IMR-90 (cell line): ENCODE results near the gene GAMT. TPM values are rescaled to one million over a fixed set of nuclear protein-coding genes. Genes with fewer than 3 reads are reported as not detected.

Experiments
- ATAC-seq: fragments of 200-7000 bp; cut with Tn5 transposase; 2 replicates; pipeline ENCODE4 v1.9.1; 2020; ENCODE audit warnings: low read depth, mild to moderate bottlenecking, moderate library complexity
- BruUV-seq: library from RNA; stranded (reverse); fragments of 400-500 nt; replicated peaks from 2 replicates; lab custom pipeline; 2021; lab: Mats Ljungman, UMichigan
- CTCF ChIA-PET: fragments of 300-600 bp; formaldehyde crosslinking; extraction: SDS; loops from one replicate; lab custom pipeline; 2021; ENCODE audit warnings: antibody characterized with exemption; lab: Yijun Ruan, JAX
- POLR2A ChIA-PET: fragments of 300-600 bp; sonication (Branson Sonifier 250); formaldehyde crosslinking; loops from one replicate; lab custom pipeline; 2022; ENCODE audit warnings: antibody characterized with exemption; ENCODE audit not compliant: unreplicated experiment; lab: Charles Lee
- DNase-seq: peaks from one replicate; pipeline ENCODE4 v3.0.0; 2013
- H2AFZ ChIP-seq: replicated peaks from 2 replicates; pipeline ENCODE3; 2013; ENCODE audit warnings: low read length, mild to moderate bottlenecking; ENCODE audit not compliant: poor library complexity
- H2AK5ac ChIP-seq: 2 replicates; pipeline ENCODE4 v1.6.1; 2013; ENCODE audit warnings: low read depth, low read length, inconsistent platforms
- H2AK9ac ChIP-seq: replicated peaks from 2 replicates; pipeline ENCODE3; 2013; ENCODE audit warnings: mild to moderate bottlenecking, low read depth, low read length, moderate library complexity; ENCODE audit not compliant: poor library complexity
- H2BK120ac ChIP-seq: 2 replicates; pipeline ENCODE4 v1.6.1; 2013; ENCODE audit warnings: low read depth, low read length, inconsistent platforms
- H2BK15ac ChIP-seq: 3 replicates; pipeline ENCODE4 v1.6.1; 2013; ENCODE audit warnings: low read depth, low read length, inconsistent platforms
- H2BK20ac ChIP-seq: 2 replicates; pipeline ENCODE4 v1.6.1; 2013; ENCODE audit warnings: low read depth, mild to moderate bottlenecking, inconsistent platforms, low read length, moderate library complexity
- H2BK5ac ChIP-seq: 2 replicates; pipeline ENCODE4 v1.6.1; 2013; ENCODE audit warnings: mild to moderate bottlenecking, low read depth, low read length, inconsistent platforms; ENCODE audit not compliant: poor library complexity, severe bottlenecking
- H3K14ac ChIP-seq: replicated peaks from 2 replicates; pipeline ENCODE4 v1.6.1; 2013; ENCODE audit warnings: low read depth, low read length, inconsistent platforms
- H3K18ac ChIP-seq: 2 replicates; pipeline ENCODE4 v1.6.1; 2013; ENCODE audit warnings: low read depth, low read length, control low read depth
- H3K23ac ChIP-seq: 2 replicates; pipeline ENCODE4 v1.6.1; 2013; ENCODE audit warnings: low read depth, low read length, inconsistent platforms
- H3K27ac ChIP-seq: 2 replicates; pipeline ENCODE4 v1.5.1; 2013; ENCODE audit warnings: mild to moderate bottlenecking, control low read depth, low read length; ENCODE audit not compliant: insufficient read depth
- H3K27me3 ChIP-seq: 2 replicates; pipeline ENCODE4 v1.6.1; 2013; ENCODE audit warnings: low read length; ENCODE audit not compliant: control insufficient read depth, insufficient read depth
- H3K36me3 ChIP-seq: 2 replicates; pipeline ENCODE4 v1.6.1; 2013; ENCODE audit warnings: low read length, mixed read lengths; ENCODE audit not compliant: control insufficient read depth, insufficient read depth
- H3K4ac ChIP-seq: 2 replicates; pipeline ENCODE4 v1.6.1; 2013; ENCODE audit warnings: low read depth, low read length, inconsistent platforms
- H3K4me1 ChIP-seq: 2 replicates; pipeline ENCODE4 v1.6.1; 2013; ENCODE audit warnings: low read length, mixed read lengths; ENCODE audit not compliant: control insufficient read depth, insufficient read depth
- H3K4me2 ChIP-seq: 2 replicates; pipeline ENCODE4 v1.6.1; 2013; ENCODE audit warnings: low read depth, mild to moderate bottlenecking, control low read depth, low read length, moderate library complexity
- H3K4me3 ChIP-seq: 2 replicates; pipeline ENCODE4 v1.5.1; 2013; ENCODE audit warnings: low read depth, mild to moderate bottlenecking, control low read depth, low read length, moderate library complexity; ENCODE audit not compliant: insufficient read depth
- H3K56ac ChIP-seq: 2 replicates; pipeline ENCODE4 v1.6.1; 2013; ENCODE audit warnings: low read length, inconsistent platforms; ENCODE audit not compliant: insufficient read depth; ENCODE audit errors: extremely low read depth
- H3K79me1 ChIP-seq, 2 experiments: 2 replicates each; pipeline ENCODE4 v1.6.1; 2013; ENCODE audit warnings: low read length in 2 of 2, inconsistent platforms in 1 of 2, low read depth in 1 of 2
- H3K9ac ChIP-seq: 2 replicates; pipeline ENCODE4 v1.6.1; 2013; ENCODE audit warnings: low read depth, low read length, control low read depth
- H3K9me1 ChIP-seq: 2 replicates; pipeline ENCODE4 v1.6.1; 2013; ENCODE audit warnings: low read length, inconsistent platforms; ENCODE audit not compliant: insufficient read depth
- H3K9me3 ChIP-seq: 2 replicates; pipeline ENCODE4 v1.6.1; 2013; ENCODE audit warnings: low read length; ENCODE audit not compliant: control insufficient read depth, insufficient read depth
- H4K20me1 ChIP-seq: 2 replicates; pipeline ENCODE4 v1.6.1; 2013; ENCODE audit warnings: low read length, inconsistent platforms; ENCODE audit not compliant: insufficient read depth
- H4K5ac ChIP-seq: 2 replicates; pipeline ENCODE4 v1.6.1; 2013; ENCODE audit warnings: mild to moderate bottlenecking, low read depth, low read length, control low read depth
- H4K8ac ChIP-seq, 2 experiments: 2 replicates each; pipeline ENCODE4 v1.6.1; 2013; ENCODE audit warnings: low read depth in 2 of 2, low read length in 2 of 2, control low read depth in 1 of 2, inconsistent platforms in 1 of 2
- H4K91ac ChIP-seq: 2 replicates; pipeline ENCODE4 v1.6.1; 2013; ENCODE audit warnings: low read depth, low read length, inconsistent platforms; ENCODE audit not compliant: insufficient read depth
- FOS ChIP-seq: fragments of 150-350 bp; IDR thresholded peaks from 2 replicates; pipeline ENCODE4 v1.6.1; 2016; ENCODE audit warnings: low read depth, low read length
- MAZ ChIP-seq: IDR thresholded peaks from 2 replicates; pipeline ENCODE4 v1.6.1; 2012; ENCODE audit warnings: low read depth, mild to moderate bottlenecking, low read length, improper control_type of control experiment, moderate library complexity, borderline replicate concordance
- WGBS, 2 experiments: methylation state at CpG; one replicate each; pipeline versions ENCODE4 v1.1.5 to v1.1.7; 2013; ENCODE audit warnings: missing lambda C conversion rate in 2 of 2; ENCODE audit not compliant: insufficient read length in 1 of 2; ENCODE audit errors: extremely low coverage in 2 of 2; 5-methylcytosine and 5-hydroxymethylcytosine counted together
- dilution Hi-C: fragments of 300-500 bp; cut with HindIII; formaldehyde crosslinking; loops from one replicate; pipeline ENCODE4 v1.14.3; 2018; ENCODE audit warnings: low sequenced_read_pairs; ENCODE audit not compliant: unreplicated experiment
- in situ Hi-C: fragments of 300-500 bp; cut with MboI; formaldehyde crosslinking; loops from 3 replicates; pipeline ENCODE4 v1.14.3; 2019; ENCODE audit warnings: low sequenced_read_pairs, inconsistent platforms, mixed read lengths
- intact Hi-C: fragments of 100-400 bp; cut with micrococcal nuclease; formaldehyde crosslinking; loops from 2 replicates; pipeline ENCODE4 v1.10.0; 2022
- polyA plus RNA-seq, 3 experiments: library from polyadenylated mRNA; depleted of rRNA; stranded (reverse); fragments of >200 nt; gene quantifications; 2 replicates each; pipeline ENCODE4 v1.2.3, GENCODE V29; 2012; ENCODE audit warnings: low replicate concordance in 1 of 3
- total RNA-seq: library from RNA; depleted of rRNA; stranded (reverse); fragments of >200 nt; gene quantifications from 2 replicates; pipeline ENCODE4 v1.2.3, GENCODE V29; 2012

GAMT gene
- total and polyA plus RNA-seq, 2 of the 4 experiments (the other 2 are of a cell fraction), result 22.8 to 51.8 TPM

DNA sequence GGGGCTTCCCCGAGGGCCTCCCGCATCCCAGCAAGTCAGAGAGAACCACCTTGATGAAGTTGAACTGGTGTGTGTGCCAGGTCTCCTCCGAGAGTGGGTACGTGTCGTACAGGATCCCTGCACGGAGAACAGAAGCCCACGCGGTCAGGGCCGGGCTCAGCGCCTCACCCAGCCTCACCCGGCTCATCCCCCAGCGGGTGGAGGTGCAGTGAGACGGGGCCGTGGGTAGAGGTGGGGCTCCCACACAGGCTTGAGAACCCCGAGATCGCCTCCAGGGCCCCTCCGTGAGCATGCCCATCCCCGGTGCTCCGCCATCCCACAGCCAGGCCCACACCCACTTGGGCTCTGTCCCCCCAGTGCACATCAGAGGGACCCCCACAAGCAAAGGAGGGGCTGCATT lies 2.3 kb downstream of the GAMT start:
- Histone ChIP-seq H3K56ac (no peak overlapping the region), H3K4me2 (no peak overlapping the region), H4K5ac (no peak overlapping the region), H4K91ac (no peak overlapping the region), H3K9ac (no peak overlapping the region), H3K9me3 (no peaks in the 10 kb centered on the region), H3K14ac (no peak overlapping the region), H3K9me1 (no peaks in the 10 kb centered on the region), H2BK20ac (no peak overlapping the region), H4K20me1 (no peaks in the 10 kb centered on the region), H2AK9ac (peak overlapping the region; percentile 9), H3K79me1 (peaks cover 0 to 10% of the 10 kb centered on the region in 2 experiments; a peak in 3 of 4 replicates), H3K27ac (no peak overlapping the region), H3K23ac (no peak overlapping the region), H3K27me3 (no peaks in the 10 kb centered on the region), H2AK5ac (no peak overlapping the region), H2BK5ac (no peak overlapping the region), H3K4me1 (peaks cover 6% of the 10 kb centered on the region), H2BK120ac (no peak overlapping the region), H2AFZ (no peak overlapping the region), H3K36me3 (peaks cover 3% of the 10 kb centered on the region; the same call in 1 of the 2 replicates), H3K4ac (no peak overlapping the region), H3K18ac (no peak overlapping the region), H3K4me3 (no peak overlapping the region), H4K8ac (no peak overlapping the region), H2BK15ac (no peak overlapping the region)
- in situ Hi-C loops, result no loop called here
- dilution Hi-C loops, result no loop called here
- intact Hi-C loops, result no loop called here
- no peak for TF ChIP-seq MAZ
- TF ChIP-seq FOS, result no peak
- WGBS, 2 experiments, result 94% methylated on average over 9 of the region's 19 CpGs; no CpG with 5 or more reads in 1 of the 2 experiments
- CTCF ChIA-PET, result no interaction called here
- BruUV-seq, result no TSS peak
- DNase-seq, result no peak
- ATAC-seq, result no peak
- POLR2A ChIA-PET, result no interaction called here
